ENCODE data around the gene ATP2A3. TPM values are rescaled to one million over a fixed set of nuclear protein-coding genes. Genes with fewer than 3 reads are reported as not detected.
"Not testable (repeated sequence)": the region's sequence is repeated elsewhere in the genome, so short reads cannot be mapped to it uniquely, and the experiment has no call there.

The ATP2A3 gene
- polyA plus RNA-seq, 1 donor: 2.9 TPM

DNA sequence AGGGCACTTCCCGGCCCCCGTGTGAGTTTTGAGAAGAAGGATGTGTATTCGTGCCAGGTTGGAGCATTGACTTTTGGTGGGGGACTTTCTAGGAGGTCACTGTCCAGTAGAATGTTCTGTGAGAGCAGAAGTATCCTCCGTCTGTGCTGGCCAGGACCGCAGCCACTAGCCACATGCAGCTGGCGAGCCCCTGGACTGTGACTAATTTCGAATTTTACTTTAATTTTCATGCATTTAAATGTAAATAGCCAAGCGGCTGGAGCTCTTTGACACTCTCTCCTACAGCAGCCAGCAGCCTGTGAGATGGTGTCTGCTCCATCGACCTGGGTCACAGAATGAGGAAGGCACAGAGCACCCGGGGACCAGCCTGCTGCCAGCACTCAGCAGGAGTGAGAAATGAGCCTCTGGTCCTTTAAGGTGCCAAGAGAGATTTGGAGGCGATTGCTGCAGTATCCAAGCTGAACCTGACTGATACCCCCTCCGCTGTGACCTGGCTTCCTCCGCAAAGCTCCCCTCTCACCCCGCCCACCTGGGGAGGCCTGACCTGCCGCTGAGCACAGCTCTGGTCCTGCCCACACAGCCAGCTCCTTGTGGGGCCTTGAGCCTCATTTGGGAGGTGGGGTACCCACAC, 7.8 kb downstream of the ATP2A3 start:
- DNase-seq: no peak

DNA sequence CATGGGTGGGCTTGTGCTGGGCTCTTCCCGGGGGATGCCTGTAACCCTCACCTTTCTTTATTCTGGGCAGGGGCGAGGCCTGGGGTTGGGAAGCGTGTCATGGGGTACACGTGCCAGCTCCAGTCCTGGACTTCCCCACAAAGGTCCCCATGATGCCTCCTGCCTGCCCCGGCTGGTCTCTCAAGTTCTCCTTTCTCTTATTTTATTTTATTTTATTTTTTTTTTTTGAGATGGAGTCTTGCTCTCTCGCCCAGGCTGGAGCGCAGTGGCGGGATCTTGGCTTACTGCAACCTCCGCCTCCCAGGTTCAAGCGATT, 8.6 kb downstream of the ATP2A3 start:
- no peak for DNase-seq

- DNase-seq: no peak
These were observed 9.1 kb downstream of the ATP2A3 start for GRCh38 chr17:3954976-3955672.

- DNase-seq: no peak
These were observed 10.2 kb downstream of the ATP2A3 start for GRCh38 chr17:3954086-3954485.

GRCh38 chr17:3953542-3953941, 10.7 kb downstream of the ATP2A3 start:
- no peak for DNase-seq

DNA sequence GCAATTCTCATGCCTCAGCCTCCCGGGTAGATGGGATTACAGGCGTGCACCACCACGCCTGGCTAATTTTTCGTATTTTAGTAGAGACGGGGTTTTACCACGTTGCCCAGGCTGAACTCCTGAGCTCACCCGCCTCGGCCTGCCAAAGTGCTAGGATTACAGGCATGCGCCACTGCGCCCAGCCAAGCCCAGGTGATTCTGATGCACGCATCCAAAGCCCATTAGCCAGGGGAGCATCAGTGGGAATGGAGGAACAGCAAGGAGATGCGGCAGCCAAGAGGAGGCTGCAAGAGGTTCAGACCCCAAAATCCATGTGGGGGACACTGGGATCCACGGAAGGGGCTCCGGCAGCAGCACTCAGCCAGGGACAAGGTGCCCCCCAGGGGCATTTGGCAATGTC, 12.1 kb downstream of the ATP2A3 start:
- DNase-seq: no peak

DNA sequence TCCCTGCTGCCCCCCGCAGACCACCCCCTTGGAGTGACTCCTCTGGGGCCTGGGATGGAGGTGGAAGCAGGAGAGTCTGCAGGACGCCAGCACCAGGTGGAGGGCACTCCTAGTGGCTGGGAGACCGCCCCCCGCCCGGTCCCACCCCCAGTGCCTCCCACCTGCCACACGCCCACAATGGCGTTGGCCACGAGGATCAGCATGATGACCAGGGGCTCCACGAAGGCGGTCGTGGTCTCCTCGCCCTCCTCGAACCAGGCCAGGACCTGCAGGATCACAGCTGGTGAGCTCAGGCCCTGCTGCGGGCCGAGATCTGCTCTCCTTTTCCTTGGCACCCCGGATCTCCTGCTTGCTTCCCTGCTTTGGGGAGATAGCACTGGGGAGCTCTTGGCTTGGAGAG, 12.8 kb downstream of the ATP2A3 start:
- no peak for DNase-seq

GRCh38 chr17:3951003-3951402, 13.2 kb downstream of the ATP2A3 start:
- no peak for DNase-seq

DNA sequence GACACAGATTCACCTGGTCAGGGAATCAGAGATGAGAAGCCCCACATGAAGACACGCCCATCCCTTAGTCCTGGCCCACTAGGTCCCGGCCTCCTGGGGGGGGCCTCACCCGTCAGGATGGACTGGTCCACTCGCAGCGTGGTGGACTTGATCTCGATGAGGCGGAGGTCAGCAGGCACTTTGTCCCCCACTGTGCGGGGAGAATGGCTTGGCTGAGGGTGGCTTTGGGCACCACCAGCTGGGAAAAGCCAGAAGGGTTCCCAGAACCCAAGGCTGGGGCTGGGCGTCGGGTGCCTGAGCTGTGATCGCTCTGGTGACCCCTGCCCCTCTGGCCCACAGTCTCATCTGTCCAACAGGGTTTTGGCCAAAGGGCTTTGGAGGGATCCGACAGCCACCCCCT, 13.7 kb downstream of the ATP2A3 start:
- no peak for DNase-seq

DNA sequence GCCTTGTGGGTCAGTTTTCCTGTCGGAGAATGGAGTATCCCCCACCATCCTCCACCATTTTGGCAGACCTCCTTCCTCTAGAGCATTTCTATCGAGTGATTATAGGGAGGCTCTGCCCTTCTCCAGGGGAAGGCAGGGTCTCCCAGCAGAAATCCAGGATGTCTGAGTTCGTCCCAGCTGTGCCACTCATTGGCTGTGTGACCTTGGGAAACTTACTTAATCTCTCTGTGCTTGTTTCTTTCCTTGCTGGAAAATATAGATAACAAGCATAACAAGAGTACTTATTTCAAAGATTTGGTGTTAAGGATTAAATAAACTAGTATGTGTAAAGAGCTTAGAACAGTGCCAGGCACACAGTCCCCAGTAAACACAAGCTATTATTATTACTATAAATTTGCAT, 14.8 kb downstream of the ATP2A3 start:
- DNase-seq: no peak

- not testable (repeated sequence) for DNase-seq
These were observed 15.7 kb downstream of the ATP2A3 start for GRCh38 chr17:3948551-3948950.

DNA sequence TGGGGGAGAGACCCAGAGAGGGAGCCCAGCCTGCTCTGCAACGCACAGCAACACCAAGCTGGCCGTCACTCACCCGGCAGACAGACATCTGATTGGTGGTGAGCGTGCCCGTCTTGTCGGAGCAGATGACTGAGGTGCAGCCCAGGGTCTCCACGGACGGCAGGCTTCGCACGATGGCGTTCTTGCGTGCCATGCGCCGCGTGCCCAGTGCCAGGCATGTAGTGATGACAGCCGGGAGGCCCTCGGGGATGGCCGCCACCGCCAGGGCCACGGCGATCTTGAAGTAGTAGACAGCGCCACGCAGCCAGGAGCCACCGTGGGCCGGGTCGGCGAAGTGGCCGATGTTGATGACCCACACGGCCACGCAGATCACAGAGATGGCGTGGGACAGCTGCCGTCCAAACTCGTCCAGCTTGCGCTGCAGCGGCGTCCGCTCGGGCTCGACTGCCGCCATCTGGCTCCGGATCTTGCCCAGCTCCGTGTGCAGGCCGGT, 16.9 kb downstream of the ATP2A3 start:
- DNase-seq: no peak

DNA sequence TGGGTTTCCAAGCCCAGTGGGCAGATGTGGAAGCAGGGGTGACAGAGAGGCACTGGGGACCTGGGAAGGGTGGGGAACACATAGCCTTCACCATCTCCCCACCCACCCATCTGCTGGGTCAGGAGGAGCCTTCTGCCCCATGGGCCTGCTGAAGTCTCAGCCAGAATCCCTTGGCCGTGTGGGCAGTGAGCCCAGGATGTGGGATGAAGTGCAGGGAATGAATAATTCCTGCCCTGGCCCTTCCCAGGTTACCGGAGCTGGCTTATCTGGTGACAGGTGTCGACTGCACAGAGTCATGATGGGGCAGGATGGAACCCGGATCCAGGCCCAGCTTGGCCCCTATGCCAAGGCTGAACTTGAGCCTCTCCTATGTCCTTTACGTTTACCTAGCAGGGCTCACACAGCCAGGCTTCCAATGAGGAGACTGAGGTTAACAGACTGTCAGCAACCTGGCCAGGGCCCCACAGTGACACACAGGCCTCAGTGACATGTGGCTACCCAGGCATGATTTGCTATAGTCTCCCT, 17.5 kb downstream of the ATP2A3 start:
- DNase-seq: no peak

- peak; percentile 57 for DNase-seq
These were observed 19.5 kb downstream of the ATP2A3 start for GRCh38 chr17:3944485-3945388.

GRCh38 chr17:3943240-3943891, 20.9 kb downstream of the ATP2A3 start:
- no peak for DNase-seq

DNA sequence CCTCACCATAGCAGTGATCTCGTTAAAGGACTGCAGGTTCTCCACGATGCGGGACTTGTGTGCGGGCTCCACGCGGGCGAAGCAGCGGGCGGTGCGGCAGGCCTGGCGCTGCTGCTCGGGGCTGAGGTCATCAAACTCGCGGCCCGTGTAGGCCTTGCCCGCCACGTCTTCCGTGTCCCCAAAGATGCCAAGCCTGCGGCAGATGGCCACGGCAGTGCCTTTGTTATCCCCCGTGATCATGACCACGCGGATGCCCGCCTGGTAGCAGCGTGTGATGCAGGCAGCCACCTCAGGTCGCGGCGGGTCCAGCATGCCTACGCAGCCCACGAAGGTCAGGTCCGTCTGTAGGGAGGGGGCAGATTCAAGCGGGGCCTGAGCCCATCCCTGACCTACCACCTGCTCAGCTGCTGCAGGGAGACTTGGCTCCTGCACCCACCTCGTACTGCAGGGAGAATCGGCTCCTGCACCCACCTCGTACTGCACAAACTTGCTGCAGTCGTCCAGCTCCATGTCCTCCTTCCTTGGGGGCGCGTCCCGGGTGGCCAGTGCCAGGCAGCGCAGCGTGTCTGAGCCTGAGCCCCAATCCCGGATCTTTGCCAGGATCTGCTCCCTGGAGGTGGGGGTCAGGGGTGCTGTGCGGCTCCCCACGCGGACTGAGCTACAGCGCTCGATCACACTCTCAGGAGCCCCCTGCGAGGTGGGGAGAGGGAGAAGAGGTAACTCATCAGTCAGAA, 23.1 kb downstream of the ATP2A3 start:
- DNase-seq: no peak

- DNase-seq: no peak
These were observed 26.9 kb downstream of the ATP2A3 start for GRCh38 chr17:3937359-3937758.

DNA sequence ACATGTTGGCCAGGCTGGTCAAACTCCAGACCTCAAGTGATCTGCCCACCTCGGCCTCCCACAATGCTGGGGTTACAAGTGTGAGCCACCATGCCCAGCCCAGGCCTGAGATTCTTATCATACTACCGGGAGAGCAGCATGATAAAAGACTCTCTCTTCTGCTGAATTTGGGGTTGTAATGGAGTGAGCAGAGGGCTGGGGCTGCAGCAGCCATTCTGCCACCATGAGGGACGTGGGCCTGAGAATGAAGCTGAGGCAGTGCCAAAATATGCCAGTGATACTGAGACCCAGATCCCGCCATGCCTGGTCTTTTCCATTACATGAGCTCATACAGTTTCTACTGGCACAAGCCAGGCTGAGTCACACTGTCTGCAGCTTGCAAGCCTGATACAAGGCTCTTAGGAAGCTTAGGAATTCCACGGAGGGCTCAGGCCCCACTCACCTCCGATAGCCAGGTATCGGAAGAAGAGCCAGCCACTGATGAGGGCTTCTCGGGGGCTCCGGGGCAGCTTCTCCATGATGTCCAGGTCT, 28.3 kb downstream of the ATP2A3 start:
- DNase-seq: no peak

GRCh38 chr17:3935140-3935542, 29.1 kb downstream of the ATP2A3 start:
- DNase-seq: peak; percentile 75

GRCh38 chr17:3929764-3930163, 34.5 kb downstream of the ATP2A3 start:
- no peak for DNase-seq

- DNase-seq: no peak
These were observed 35.1 kb downstream of the ATP2A3 start for GRCh38 chr17:3929181-3929580.
